Large intestine (tissue), 3 donors: Measurements from ENCODE around the gene TMED9. TPM values are rescaled to one million over a fixed set of nuclear protein-coding genes. Genes with fewer than 3 reads are reported as not detected.
A peak's percentile ranks its signal among the peaks of the same experiment; 100 is the strongest.

Source experiments
- DNase-seq, 2 donors: peaks; one replicate each; pipeline versions ENCODE4 v3.0.0 to v3.0.0-alpha.2; 2013
- H3K27ac ChIP-seq: one replicate; pipeline ENCODE4 v1.5.1; 2013; ENCODE audit warnings: low read length
- H3K27me3 ChIP-seq: 2 replicates; pipeline ENCODE4 v1.6.1; 2013; ENCODE audit warnings: low read length; ENCODE audit not compliant: control insufficient read depth, insufficient read depth
- H3K36me3 ChIP-seq: 2 replicates; pipeline ENCODE4 v1.6.1; 2013; ENCODE audit warnings: low read length; ENCODE audit not compliant: control insufficient read depth, insufficient read depth
- H3K4me1 ChIP-seq: one replicate; pipeline ENCODE4 v1.6.1; 2013; ENCODE audit warnings: low read length; ENCODE audit not compliant: control insufficient read depth, insufficient read depth
- H3K4me3 ChIP-seq: one replicate; pipeline ENCODE4 v1.5.1; 2013; ENCODE audit warnings: low read length
- H3K9me3 ChIP-seq: one replicate; pipeline ENCODE4 v1.6.1; 2013; ENCODE audit warnings: mild to moderate bottlenecking, low read depth, low read length, moderate library complexity; ENCODE audit not compliant: control insufficient read depth
- WGBS: methylation state at CpG from one replicate; pipeline ENCODE4 v1.1.5; 2013; ENCODE audit warnings: low lambda C conversion rate; ENCODE audit not compliant: insufficient coverage; 5-methylcytosine and 5-hydroxymethylcytosine counted together
- polyA plus RNA-seq: library from polyadenylated mRNA; unstranded; fragments of 120-200 nt; gene quantifications from one replicate; pipeline ENCODE4 v1.2.1, GENCODE V29; 2013

TMED9 gene
- polyA plus RNA-seq, 1 donor: 119 TPM

DNA sequence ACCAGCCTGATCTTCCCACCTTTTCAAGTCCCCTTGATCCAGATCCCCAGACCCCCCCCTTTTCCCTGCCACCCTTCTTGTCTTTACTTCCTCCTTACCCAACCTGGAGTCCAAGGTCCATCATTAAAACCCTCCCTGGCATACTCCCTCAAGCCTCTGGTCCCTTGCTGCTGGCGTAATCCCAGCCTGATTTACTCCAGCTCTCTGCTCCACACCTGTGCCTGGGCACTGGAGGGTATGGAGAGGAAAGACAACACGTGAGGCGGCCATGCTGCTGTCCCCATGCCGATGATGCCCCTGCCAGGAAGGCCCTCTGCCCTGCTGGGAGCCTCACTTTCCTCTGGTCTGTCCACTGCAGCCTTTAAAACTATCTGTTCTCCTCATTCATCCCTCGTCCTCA lies 13.1 kb downstream of the TMED9 start:
- 100% methylated on average over 1 of the region's 5 CpGs for WGBS
- Histone ChIP-seq H3K9me3 (no peaks in the 10 kb centered on the region), H3K4me3 (no peak overlapping the region), H3K36me3 (peaks cover 31% of the 10 kb centered on the region), H3K27me3 (no peaks in the 10 kb centered on the region), H3K27ac (no peak overlapping the region), H3K4me1 (peaks cover 12% of the 10 kb centered on the region)
- DNase-seq: peak in 1 of 2 donors; percentile 14

DNA sequence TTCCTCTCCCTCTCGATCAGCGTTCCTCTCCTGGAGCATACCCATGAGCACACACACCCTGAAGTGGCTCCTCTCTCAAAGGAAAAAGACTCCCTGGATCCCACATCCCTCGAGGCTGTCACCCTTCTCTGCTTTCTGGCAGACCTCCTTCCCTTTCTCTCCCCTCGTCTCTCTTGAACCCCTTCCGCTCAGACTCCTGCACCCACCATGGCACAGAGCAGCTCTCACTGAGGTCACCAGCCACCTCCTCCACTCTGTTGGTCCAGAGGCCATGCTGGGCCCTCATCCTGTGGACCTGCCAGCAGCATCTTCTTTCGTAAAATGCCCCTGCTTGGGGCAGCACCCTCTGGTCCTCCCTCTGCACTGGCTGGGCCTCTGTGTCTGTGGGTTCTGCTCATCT lies 13.7 kb downstream of the TMED9 start:
- Histone ChIP-seq H3K4me1 (peaks cover 12% of the 10 kb centered on the region), H3K4me3 (no peak overlapping the region), H3K36me3 (peaks cover 31% of the 10 kb centered on the region), H3K27me3 (no peaks in the 10 kb centered on the region), H3K9me3 (no peaks in the 10 kb centered on the region), H3K27ac (no peak overlapping the region)
- no CpG with 5 or more reads among the region's 6 CpGs for WGBS
- DNase-seq: no peak

DNA sequence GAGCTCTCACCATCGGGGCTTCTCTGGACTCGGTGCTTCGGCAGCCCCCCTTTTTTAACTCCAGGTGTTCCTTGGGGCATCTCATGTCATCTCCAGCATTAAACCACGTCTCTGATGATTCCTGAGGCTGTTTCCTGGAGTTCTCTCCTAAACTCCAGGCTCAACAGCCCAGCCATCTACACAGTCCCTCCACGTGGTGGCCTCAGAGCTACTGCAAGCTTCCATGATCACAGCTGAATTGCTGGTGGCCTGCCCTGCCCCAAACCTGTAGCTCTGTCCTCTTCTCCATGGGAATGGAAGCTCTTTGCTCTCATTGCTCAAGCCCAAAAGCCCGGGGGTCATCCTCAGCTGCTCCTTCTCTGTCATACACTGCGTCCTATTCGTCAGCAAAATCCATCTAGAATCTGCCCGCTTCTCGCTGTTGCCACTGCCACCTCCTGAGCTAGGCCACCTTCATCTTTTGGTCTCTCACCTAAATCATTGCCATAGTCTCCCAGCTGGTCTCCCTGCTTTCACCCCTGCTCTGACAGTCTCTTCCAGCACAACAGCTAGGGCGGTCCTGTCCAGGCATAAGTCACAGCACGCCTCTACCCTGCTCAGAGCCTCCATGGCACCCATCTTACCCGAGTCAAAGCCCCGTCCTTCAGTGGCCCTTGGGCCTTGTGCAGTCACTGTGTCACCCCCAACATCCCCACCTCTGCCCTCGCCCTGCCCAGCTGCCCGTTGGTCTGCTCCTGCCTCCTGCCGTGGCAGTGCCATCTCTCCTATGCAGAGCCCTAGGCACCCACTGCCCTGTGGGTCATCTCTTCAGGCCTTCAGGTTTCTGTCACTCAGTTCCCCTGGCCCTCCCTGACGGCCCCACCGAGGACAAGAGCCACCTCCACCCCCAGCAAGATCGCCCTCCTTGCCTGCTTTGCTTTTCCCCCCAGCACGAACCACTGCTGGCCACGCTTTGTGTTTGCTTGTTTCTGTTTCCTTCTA lies 14.4 kb downstream of the TMED9 start:
- Histone ChIP-seq H3K4me3 (no peak overlapping the region), H3K36me3 (peaks cover 31% of the 10 kb centered on the region), H3K27ac (no peak overlapping the region), H3K27me3 (no peaks in the 10 kb centered on the region), H3K4me1 (peaks cover 6% of the 10 kb centered on the region), H3K9me3 (no peaks in the 10 kb centered on the region)
- WGBS: 92% methylated on average over 7 of the region's 22 CpGs
- DNase-seq: no peak

DNA sequence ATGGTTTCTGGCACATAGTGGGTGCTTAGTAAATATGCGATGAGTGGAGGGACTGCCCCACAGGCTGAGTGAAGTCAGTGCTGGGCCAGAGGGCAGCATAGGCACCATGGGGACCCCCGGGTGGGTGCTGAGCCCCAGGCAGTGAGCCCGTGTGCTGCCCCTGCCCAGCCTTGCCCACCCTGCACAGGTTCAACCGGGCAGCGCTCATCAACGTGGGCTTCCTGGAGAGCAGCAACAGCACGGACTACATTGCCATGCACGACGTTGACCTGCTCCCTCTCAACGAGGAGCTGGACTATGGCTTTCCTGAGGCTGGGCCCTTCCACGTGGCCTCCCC lies 15.1 kb downstream of the TMED9 start:
- DNase-seq: no peak
- Histone ChIP-seq H3K27me3 (no peaks in the 10 kb centered on the region), H3K9me3 (no peaks in the 10 kb centered on the region), H3K4me1 (peaks cover 6% of the 10 kb centered on the region), H3K27ac (peak overlapping the region; percentile 9), H3K4me3 (no peak overlapping the region), H3K36me3 (peaks cover 33% of the 10 kb centered on the region)
- no CpG with 5 or more reads among the region's 11 CpGs for WGBS

DNA sequence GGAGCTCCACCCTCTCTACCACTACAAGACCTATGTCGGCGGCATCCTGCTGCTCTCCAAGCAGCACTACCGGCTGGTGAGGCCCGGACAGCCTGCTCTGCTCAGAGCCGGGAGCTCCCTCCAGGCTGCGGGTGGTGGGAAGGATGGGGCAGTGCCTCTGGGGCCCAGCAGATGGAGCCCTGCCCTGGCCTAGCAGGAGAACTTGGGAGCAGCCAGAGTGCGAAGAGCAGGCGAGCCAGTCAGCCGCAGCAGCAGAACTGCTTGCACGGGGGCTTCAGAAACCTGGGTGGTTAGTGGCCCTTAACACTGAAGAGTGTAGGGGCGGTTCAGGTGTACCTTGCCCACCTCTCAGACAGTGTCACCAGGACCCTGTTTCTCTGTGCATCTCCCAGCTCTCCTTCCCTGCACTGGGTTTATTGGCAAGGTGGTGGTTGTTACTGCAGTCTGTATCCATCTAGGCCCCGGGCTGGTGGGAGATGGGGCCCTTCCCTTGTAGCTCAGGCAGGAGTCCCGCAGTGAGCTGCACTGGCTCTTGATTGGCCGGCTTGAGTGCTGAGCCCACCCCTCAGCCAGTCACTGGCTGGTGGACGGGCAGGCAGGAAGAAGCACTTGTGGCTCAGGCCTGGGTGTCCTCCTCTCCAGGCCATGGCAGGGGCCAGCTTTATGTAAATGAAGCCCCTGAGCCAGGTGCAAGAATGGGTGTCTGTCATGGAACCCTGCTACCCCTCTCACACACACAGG lies 15.6 kb downstream of the TMED9 start:
- H3K4me3 ChIP-seq: no peak overlapping the region
- peaks cover 6% of the 10 kb centered on the region for H3K4me1 ChIP-seq
- no peaks in the 10 kb centered on the region for H3K27me3 ChIP-seq
- H3K36me3 ChIP-seq: peaks cover 33% of the 10 kb centered on the region
- no peak overlapping the region for H3K27ac ChIP-seq
- no CpG with 5 or more reads among the region's 15 CpGs for WGBS
- H3K9me3 ChIP-seq: no peaks in the 10 kb centered on the region
- DNase-seq: peak; percentile 81 to 83

DNA sequence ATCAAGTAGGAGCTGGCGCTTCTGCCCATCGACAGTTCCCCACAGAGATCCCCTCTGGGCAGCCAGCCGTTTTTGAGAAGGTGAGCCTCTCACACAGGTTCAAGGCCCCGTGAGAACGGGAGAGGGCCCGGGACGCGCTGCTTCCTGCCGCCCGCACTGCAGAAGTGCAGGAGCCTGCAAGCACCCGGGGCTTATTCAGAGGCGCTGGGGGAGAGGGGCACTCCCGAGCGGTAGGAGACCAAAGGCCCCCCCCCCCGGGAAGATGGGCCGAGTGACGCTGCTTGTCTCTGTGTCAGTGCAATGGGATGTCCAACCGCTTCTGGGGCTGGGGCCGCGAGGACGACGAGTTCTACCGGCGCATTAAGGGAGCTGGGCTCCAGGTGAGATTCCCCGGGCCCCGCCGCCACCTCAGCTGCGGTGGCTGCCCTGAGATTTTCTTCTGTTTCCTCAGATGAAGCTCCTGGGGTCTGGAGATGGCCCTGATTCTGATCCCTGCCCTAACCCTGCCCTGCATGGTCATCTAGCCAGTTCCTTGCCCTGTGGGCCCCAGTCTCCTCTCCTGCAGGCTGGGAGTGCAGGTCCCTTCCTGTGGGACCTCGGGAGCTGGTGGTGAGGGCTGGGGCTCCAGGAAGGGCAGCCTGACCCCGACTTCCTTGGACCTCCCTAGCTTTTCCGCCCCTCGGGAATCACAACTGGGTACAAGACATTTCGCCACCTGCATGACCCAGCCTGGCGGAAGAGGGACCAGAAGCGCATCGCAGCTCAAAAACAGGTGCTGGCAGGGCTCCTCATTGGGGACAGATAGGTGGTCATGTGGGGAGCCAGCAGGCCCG lies 16.5 kb downstream of the TMED9 start:
- H3K9me3 ChIP-seq: no peaks in the 10 kb centered on the region
- no peak for DNase-seq
- no peaks in the 10 kb centered on the region for H3K27me3 ChIP-seq
- H3K4me3 ChIP-seq: no peak overlapping the region
- WGBS: 100% methylated on average over 2 of the region's 37 CpGs
- peaks cover 33% of the 10 kb centered on the region for H3K36me3 ChIP-seq
- peaks cover 6% of the 10 kb centered on the region for H3K4me1 ChIP-seq
- H3K27ac ChIP-seq: no peak overlapping the region

DNA sequence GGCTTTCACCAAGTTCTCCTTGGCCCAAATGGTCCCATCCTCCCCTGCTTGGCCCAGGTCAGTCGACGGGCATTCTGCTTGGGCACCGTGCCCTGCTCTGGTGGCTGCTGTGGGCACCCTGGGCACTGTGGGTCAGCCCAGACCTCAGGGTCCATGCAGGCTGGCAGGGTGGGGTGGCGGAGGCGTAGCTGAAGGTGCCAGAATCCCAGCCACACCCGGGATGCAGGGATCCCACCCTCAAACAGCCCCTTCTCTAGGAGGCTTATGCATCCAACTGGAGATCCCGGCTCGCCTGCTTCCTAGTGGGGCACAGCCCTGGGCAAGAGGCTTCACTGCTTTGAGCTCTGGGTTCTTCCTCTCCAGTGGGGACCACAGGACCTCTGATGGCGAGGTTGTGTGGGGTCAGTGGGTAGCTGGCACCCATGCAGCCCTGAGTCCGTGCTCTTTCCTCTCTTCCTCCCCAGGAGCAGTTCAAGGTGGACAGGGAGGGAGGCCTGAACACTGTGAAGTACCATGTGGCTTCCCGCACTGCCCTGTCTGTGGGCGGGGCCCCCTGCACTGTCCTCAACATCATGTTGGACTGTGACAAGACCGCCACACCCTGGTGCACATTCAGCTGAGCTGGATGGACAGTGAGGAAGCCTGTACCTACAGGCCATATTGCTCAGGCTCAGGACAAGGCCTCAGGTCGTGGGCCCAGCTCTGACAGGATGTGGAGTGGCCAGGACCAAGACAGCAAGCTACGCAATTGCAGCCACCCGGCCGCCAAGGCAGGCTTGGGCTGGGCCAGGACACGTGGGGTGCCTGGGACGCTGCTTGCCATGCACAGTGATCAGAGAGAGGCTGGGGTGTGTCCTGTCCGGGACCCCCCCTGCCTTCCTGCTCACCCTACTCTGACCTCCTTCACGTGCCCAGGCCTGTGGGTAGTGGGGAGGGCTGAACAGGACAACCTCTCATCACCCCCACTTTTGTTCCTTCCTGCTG lies 17.4 kb downstream of the TMED9 start:
- no peak for DNase-seq
- peaks cover 6% of the 10 kb centered on the region for H3K4me1 ChIP-seq
- no peaks in the 10 kb centered on the region for H3K27me3 ChIP-seq
- H3K4me3 ChIP-seq: no peak overlapping the region
- H3K27ac ChIP-seq: no peak overlapping the region
- H3K36me3 ChIP-seq: peaks cover 33% of the 10 kb centered on the region
- H3K9me3 ChIP-seq: no peaks in the 10 kb centered on the region
- no CpG with 5 or more reads among the region's 21 CpGs for WGBS

DNA sequence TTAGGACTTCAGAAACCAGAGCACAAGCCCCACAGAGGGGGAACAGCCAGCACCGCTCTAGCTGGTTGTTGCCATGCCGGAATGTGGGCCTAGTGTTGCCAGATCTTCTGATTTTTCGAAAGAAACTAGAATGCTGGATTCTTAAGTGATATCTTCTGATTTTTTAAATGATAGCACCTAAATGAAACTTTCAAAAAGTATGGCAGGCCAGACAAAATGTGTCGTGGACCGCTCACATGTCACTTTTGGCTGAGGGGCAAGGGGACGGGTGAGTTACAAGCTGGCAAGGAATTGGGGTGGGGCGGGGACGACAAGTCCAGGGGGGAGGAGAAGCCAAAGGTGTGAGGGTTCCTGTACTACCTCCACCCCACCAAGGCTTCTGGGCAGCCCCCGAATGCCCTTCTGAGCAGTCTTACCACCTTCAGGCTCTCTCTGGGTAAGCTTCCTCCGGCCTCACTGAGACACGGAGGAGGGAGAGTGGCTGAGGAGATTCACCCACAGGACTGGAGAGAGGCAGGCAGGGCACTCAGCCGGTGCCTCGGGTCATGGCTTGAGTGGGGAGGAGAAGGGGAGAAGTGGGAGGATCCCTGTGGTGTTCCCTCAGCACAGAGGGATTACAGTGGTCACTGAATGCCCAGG lies 18.2 kb downstream of the TMED9 start:
- Histone ChIP-seq H3K4me1 (peaks cover 6% of the 10 kb centered on the region), H3K9me3 (no peaks in the 10 kb centered on the region), H3K27me3 (no peaks in the 10 kb centered on the region), H3K27ac (no peak overlapping the region), H3K4me3 (no peak overlapping the region), H3K36me3 (peaks cover 26% of the 10 kb centered on the region)
- WGBS: no CpG with 5 or more reads among the region's 13 CpGs
- no peak for DNase-seq

DNA sequence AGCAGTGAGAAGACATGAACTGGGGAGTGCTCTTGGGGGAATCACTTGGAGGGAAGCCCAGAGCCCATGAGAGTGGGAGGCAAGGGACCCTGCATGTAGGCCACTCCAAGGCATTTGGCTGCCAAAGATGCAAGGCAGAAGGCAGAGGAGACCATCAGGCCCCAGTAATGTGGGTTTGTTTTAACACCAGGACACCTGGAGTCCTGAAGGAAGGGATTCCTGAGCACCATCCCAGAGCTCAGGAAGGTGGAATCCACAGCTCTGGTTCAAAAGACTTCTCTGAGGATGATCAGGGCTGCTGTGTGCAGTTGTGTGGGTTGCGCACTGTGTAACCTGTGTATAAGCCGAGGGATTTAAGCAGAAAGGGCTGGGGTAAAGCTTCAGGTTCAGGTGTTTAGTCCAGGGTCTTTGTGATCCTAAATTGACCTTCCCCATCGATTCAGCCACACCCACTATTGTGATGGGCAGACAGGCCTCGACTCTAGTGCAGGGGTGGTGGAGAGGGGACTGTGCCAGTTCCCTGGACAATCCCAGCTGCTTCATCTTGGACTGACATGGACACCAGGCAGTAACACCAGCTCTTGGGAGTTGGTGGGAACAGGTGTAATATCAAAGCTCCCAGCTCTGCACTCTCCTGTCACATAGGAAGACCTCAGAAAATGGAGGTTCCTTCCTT lies 18.9 kb downstream of the TMED9 start:
- Histone ChIP-seq H3K27ac (no peak overlapping the region), H3K36me3 (peaks cover 20% of the 10 kb centered on the region), H3K4me3 (no peak overlapping the region), H3K27me3 (no peaks in the 10 kb centered on the region), H3K9me3 (no peaks in the 10 kb centered on the region), H3K4me1 (peaks cover 6% of the 10 kb centered on the region)
- no CpG with 5 or more reads among the region's 4 CpGs for WGBS
- DNase-seq: no peak
